Stimulated activated CD4-positive, alpha-beta T cell treated with anti-CD3 and anti-CD28 coated beads, Interleukin-15, amount 100 ng/mL, for 1 hour (primary cell): Measurements from ENCODE around the gene CMTM4.
"Not testable (repeated sequence)": the region's sequence is repeated elsewhere in the genome, so short reads cannot be mapped to it uniquely, and the experiment has no call there.

ENCODE experiments used
- DNase-seq, 2 donors: peaks; one replicate each; pipeline ENCODE4 v3.0.0-alpha.2; 2020; ENCODE audit warnings: low read depth in 1 of 2, low spot score in 1 of 2

CMTM4 gene

DNA sequence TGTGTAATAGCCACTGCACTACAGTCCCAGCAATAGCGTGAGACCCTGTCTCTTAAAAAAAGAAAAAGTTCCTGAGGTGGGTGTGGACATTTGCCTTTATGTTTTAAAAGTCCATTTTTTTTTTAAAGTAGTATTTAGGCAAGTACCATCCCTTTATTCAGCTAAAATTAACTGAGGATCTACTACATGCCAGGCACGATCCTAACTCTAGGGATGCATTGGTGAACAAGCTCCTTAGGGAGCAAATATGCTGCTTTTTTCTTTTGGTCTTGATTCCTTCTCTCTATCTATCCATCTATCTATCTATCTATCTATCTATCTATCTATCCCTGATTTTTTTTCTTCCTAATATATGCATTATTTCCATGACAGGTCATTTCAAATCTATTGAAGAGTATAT lies 47.4 kb downstream of the CMTM4 start:
- no peak for DNase-seq

DNA sequence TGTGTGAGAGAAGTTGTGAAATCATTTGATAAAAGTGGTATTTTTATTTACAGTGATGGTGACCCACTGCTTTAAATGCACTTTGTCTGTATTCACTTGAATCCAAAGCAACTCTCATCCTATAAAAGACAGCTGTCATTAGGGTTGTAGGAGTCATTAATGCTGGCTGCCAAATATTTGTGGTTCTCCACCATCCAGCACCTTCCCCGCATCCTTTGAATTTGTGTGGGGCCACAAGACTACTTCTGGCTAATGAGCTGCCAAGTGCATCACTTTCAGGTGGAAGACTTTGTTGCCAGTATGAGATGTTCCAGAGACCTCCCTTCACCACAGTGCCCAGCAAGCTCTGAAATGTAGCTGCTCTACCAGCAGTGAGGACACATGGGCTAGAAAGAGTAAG lies 48.7 kb downstream of the CMTM4 start:
- DNase-seq: no peak

DNA sequence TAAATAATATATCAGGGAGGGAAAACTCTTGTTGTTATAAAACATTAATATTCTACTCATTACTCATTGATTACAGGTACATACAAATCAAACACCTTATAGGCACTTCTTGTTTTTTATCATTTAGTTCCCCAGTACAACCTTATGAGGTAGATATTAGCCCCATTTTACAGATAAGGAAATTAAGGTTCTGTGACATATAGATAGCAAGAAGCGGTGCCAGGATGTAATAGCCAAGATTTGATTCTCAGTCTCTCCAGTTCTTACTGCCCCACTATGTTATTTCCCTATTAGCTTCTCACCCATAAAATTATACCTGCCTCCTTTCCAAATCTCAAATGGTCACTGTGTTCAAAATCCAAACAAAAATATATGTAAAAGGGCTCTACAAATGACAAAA lies 55.2 kb downstream of the CMTM4 start:
- DNase-seq: no peak

DNA sequence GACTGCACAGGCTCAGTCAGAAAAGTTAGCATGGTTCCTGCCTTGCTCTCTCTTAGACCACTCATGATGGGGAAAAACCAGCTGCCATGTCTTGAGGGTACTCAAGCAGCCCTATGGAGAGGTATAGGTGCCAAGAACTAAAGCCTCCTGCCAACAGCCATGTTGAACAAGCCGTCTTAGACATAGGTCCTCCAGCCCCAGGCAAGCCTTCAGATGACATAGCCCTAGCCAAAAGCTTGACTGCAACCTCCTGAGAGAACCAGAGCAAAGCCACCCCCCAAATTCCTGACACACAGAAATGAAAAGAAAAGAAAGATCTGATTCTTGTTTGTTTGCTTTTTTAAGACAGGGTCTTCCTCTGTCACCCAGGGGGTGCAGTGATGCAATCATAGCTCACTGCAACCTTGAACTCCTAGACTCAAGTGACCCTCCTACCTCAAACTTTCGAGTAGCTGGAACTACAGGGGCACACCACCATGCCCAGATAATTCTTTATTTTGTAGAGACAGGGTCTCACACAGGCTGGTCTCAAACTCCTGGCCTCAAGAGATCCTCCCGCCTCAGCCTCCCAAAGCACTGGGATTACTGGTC lies 55.7 kb downstream of the CMTM4 start:
- no peak for DNase-seq

DNA sequence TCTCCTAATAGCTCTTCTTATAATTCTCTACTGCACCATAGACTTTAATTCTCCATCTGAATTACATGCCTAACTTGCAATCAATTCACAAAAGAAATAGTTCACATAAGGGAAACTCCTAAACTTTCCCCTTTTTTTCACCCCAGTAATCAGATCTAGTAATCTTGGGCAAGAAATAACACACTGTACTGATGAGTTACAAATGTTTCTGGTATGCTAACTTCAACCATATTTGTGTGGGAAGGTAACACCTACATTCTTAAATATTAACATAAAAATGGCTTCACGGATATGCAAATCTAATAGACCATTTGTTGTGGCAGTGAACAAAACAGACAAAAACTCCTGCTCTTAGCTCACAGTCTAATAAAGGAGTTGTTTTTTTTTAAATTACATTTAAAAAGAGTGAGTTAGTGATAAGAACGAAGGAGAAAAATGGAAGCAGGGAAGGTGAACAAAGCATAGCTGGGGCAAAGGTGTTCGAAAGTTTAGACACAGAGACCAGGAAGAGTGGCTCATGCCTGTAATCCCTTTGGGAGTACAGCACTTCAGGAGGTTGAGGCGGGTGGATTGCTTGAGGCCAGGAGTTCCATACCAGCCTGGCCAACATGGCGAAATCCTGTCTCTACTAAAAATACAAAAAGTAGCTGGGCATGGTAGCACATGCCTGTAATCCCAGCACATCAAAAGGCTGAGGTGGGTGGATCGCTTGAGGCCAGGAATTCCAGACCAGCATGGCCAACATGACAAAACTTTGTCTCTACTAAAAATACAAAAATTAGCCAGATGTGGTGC lies 57.3 kb downstream of the CMTM4 start:
- DNase-seq: no peak

DNA sequence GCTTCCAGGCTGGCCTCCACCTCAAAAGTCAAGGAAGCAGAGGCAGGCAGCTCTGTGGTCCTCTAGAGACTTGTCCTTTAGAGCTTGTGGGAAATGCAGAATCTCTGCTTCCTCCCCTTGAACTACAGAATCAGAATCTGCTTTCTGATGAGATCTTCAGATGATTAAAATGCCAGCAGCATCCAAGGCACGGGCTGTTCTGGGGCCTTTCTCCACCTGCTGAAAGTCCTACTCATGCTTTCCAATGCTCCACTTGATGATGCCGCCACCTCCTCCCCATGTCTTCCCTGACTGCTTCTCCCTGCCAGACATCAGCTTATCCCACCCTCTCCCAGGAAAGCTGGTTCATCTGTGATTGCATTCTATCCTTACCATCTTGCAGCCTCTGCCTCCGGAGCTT lies 58.7 kb downstream of the CMTM4 start:
- no peak for DNase-seq

DNA sequence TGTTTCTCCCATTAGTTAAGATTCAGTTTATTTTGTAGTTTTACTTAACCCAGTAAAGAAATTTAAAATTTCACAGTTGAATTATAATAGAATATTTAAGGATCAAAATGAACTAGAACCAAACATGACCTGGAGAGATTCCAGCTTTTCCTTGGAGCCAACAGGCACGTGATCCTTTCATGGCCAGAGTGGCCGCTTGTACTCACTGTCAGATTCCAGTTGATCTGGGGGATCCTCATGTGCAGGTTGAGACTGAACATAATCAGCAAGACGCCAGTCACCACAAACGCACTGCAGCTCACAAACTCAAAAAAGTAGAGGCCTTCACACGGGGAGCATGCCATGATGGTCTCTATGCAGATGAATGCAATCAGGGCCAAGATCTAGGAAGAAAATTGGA lies 60.3 kb downstream of the CMTM4 start:
- DNase-seq: no peak

DNA sequence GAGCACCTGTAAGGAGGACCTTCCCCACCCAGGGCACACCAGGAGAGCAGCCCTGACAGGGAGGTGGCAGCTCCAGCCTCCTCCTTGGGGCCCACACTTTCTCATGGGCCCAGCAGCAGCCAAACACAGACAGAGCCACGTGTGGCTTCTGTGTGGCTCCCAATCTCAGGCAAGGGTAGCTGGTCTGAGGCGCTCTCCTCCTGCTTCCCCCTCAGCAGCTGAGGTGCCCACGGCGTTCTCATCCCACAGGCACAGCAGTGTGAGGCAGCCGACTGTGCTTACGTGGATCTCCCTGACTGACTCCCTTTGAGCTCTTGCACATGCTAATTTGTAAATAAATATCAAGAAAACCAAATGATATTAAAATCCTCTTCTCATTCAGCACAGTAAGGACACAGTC lies 61.1 kb downstream of the CMTM4 start:
- DNase-seq: no peak

DNA sequence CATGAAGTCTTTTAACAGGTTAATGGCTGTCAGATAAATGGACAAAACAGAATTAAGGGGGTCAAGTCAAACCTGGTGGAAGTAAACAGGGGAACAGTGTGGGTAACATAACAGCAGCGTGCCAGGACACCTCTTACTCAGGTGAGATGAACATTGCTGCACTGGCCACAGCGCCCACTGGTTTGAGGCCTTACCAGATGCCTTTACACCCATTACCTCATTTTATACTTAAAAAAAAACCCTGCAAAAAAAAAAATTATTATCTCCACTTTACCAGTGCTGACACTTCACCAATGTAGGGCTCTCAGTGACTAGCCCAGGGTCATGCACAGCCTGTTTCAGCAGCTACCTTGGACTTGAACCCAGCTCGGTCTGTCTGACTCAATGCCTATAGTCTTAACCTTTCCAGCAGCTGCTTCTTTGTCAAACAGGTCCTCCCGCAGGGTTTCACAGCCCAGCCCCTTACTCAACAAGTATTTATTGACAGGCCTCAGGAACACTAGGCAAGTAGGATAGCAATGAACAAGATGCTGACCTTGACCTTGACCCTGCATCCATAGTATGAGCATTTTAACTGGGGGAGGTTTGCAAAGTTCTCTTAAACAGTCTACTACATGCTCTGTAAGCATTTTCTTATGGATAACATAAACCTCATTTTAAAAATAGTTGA lies 61.9 kb downstream of the CMTM4 start:
- DNase-seq: no peak

DNA sequence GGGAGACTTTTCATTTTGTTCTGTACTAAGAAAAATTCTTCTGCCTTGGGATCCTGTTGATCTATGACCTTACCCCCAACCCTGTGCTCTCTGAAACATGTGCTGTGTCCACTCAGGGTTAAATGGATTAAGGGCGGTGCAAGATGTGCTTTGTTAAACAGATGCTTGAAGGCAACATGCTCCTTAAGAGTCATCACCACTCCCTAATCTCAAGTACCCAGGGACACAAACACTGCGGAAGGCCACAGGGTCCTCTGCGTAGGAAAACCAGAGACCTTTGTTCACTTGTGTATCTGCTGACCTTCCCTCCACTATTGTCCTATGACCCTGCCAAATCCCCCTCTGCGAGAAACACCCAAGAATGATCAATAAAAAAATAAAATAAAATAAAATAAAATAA lies 65.0 kb downstream of the CMTM4 start:
- DNase-seq: not testable (repeated sequence)

DNA sequence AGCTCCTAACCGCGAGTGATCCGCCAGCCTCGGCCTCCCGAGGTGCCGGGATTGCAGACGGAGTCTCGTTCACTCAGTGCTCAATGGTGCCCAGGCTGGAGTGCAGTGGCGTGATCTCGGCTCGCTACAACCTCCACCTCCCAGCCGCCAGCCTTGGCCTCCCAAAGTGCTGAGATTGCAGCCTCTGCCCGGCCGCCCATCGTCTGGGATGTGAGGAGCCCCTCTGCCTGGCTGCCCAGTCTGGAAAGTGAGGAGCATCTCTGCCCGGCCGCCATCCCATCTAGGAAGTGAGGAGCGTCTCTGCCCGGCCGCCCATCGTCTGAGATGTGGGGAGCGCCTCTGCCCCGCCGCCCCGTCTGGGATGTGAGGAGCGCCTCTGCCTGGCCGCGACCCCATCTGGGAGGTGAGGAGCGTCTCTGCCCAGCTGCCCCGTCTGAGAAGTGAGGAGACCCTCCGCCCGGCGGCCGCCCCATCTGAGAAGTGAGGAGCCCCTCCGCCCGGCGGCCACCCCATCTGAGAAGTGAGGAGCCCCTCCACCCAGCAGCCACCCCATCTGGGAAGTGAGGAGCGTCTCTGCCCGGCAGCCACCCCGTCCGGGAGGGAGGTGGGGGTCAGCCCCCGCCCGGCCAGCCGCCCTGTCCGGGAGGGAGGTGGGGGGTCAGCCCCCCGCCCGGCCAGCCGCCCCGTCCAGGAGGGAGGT lies 65.8 kb downstream of the CMTM4 start:
- DNase-seq: not testable (repeated sequence)

DNA sequence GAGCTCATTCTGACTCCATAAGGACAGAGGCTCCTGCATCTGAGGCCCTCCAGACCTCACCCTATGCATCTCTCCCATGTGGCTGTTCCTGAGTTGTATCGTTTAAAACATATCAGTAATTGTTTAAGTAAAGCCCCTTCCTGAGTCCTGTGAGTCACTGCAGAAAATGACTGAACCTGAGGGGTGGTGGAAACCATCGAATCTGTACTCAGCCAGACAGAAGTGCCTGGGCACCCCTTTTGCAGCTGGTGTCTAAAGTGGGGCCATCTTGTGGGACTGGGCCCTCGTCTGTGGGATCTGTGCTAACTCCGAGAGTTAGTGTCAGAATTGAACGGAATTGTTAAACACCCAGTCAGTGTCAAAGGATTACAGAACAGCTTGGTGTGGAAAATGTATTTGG lies 66.7 kb downstream of the CMTM4 start:
- no peak for DNase-seq

DNA sequence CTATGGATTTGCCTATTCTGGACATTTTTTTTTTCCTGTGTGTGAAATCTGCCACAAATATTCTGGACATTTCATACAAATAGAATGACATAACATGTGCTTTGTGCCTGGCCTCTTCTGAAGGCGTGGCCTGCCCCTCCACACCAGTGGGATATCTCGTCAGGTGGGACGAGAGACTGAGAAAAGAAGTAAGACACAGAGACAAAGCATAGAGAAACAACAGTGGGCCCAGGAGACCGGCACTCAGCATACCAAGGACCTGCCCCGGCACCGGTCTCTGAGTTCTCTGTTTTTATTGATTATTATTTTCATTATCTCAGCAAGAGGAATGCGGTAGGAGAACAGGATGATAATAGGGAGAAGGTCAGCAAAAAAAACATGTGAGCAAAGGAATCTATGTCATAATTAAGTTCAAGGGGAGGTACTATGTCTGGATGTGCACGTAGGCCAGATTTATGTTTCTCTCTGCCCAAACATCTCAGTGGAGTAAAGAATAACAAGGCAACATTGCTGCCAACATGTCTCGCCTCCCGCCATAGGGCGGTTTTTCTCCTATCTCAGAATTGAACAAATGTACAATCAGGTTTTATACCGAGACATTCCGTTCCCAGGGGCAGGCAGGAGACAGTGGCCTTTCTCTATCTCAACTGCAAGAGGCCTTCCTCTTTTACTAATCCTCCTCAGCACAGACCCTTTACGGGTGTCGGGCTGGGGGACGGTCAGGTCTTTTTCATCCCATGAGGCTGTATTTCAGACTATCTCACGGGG lies 68.7 kb downstream of the CMTM4 start:
- not testable (repeated sequence) for DNase-seq

DNA sequence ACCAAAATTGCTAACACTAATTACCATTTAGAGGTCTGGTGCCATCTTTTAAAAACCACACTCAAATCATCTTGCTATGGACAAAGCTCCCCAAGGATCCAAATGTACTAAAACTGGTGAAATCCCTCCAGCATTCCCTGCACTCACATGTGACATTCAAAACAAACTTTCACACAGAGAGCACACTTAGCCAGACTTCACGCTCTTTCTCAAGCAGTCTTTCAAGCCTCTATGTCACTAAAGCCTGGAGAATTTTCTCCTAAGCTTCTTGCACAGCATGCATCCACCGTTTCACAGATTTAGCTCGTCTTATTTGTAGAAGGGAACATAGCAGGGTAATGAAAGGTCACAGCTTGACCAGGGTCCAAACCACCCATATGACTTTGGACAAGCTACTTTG lies 72.8 kb downstream of the CMTM4 start:
- DNase-seq: no peak

DNA sequence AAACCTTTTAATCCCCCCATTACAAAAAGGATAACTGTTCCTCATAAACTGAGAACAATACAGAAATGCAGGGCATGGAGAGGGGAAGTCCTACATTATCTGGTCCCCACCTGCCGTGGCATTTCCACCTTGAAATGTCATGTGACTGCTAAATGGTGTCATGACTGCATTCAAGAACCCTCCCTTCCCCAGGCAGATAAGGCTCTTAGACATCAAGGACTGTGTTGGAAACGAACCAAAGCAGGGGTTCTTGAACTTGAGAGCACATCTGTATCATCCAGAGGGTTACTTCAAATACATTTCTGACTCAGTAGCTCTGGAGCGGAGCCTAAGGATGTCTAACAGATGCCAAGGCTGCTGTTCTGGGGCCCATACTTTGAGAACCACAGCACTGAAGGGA lies 73.7 kb downstream of the CMTM4 start:
- DNase-seq: no peak

DNA sequence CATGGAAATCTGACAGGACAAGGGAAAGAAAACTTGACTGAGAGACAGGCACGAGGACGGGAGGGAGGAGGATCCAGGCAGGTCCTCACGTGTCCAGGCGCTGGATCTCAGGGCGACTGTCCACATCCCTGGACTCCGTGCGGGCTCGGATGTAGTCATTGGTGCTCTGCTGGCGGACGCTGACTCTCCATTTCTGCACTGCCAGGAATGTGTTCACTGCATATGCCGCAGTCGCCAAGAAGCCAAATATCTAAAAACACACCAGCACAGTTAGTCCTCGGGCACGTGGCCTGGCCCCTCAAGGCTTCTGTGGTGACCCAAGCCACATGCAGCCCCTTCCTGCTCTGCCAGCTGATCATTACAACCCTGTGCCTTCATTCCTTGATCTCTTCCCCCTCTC lies 74.6 kb downstream of the CMTM4 start:
- no peak for DNase-seq

DNA sequence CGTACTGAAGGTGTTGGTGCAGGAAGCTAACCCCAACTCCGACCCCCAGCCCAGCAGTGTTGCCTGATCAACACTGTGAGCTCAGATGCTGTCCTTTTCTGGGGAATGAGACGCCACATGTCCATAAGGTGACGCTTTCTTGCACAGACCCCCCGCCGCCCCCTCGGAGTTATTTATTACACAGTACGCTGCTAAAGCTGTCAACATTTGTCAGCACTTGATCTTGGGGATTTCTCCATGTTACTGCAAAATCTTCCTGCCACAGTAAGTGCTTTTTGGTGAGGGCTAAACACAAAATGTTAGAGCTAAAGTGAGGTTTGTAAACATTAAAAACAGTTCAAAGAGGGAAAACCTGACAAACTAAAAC lies 76.1 kb downstream of the CMTM4 start:
- DNase-seq: no peak

DNA sequence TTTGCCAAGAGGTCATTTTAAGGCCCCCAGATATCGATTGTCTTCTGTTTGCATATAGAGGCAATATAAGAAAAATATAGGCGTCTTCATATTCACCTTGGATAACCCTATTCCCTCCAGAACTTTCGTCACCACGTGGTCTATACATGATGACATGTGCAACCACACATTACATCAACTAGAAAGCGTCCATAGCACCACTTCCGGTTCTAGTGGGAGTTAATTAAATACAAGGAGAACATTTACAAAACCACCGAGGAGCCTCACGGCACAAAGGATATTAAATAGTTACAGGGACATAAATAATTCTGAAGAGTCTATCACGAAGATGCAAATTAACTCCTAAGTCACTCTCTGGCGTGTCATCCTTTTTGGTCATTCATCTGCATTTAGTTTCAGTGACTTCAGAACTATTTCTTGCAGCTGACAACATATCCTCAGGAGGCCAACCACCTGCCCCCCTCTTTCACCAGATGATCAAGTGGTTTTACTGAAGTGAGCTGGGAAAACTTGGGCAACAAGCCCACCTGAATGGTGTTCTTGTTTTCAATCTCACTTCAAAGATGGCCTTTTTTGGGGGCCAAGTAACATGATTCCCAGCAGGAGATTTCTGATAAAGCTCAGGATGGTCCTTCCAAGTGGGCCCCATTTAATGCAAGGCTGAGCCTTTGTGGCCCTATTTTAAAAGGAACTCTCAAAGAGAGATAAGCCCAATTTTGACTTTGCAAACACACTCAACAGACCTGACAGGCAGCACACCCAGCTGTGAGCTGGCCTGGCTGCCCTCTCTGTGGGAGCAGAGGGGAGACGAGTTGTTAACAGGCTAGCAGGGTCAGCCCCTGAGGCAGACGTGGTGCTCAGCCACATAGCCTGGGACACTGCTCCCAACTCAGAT lies 76.8 kb downstream of the CMTM4 start:
- no peak for DNase-seq

DNA sequence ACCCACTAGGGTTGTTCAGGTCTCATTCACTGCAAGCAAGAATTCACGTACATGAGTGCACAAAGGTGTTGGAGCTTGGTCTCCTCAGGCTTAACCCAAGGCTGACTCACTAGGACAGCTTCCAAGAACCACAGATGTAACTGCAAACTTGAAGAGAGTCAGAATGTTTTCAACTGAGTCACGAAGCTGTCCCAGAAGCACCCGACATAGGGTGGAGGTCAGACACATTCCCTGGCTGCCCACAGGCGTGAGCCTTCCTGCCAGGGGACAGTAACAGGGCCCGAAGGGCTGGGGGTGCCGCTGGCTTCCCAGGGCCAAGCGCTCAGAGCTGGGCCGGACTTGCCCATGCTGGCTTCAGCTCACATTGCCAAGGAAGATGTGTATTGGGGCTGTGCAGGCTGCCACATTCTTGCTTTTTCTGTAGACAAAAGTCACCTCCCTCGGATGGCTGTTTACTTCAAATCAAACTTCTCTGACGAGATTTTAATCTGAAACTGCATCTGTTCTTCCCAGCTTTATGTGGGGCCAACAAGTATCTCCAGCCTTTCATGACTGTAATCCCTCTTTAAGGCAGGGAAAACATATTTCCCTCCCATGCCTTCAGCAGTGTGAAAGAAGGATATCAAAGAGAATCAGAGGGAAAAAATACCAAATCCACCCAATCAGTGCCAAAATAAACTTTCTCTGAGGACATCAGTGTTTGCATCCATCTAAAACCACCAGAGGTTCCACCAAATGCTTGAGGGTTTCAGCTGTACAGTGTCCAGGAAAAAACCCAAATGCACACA lies 77.8 kb downstream of the CMTM4 start:
- no peak for DNase-seq
